HG03159 (cell line): ENCODE measurements around the gene CCDC178.
"Not testable (repeated sequence)": the region's sequence is repeated elsewhere in the genome, so short reads cannot be mapped to it uniquely, and the experiment has no call there.

Source experiments
- ATAC-seq: cut with Tn5 transposase; IDR thresholded peaks from one replicate; pipeline ENCODE4 v1.9.1; 2021; ENCODE audit warnings: mild to moderate bottlenecking, moderate library complexity; ENCODE audit not compliant: unreplicated experiment

Gene CCDC178

GRCh38 chr18:33022370-33022769, 418.2 kb downstream of the CCDC178 start:
- ATAC-seq, result peak; percentile 72

- no peak for ATAC-seq
These were observed 419.6 kb downstream of the CCDC178 start for GRCh38 chr18:33020877-33021276.

GRCh38 chr18:33014060-33014796, 426.3 kb downstream of the CCDC178 start:
- ATAC-seq, result no peak

- ATAC-seq, result no peak
These were observed 430.4 kb downstream of the CCDC178 start for GRCh38 chr18:33010149-33010548.

GRCh38 chr18:32998921-32999320, 441.6 kb downstream of the CCDC178 start:
- ATAC-seq, result no peak

GRCh38 chr18:32998285-32998684, 442.2 kb downstream of the CCDC178 start:
- no peak for ATAC-seq

GRCh38 chr18:32983721-32984120, 456.8 kb downstream of the CCDC178 start:
- ATAC-seq, result no peak

- no peak for ATAC-seq
These were observed 459.6 kb downstream of the CCDC178 start for GRCh38 chr18:32980896-32981295.

GRCh38 chr18:32975501-32975900, 465.0 kb downstream of the CCDC178 start:
- no peak for ATAC-seq

- no peak for ATAC-seq
These were observed 465.4 kb downstream of the CCDC178 start for GRCh38 chr18:32975163-32975436.

GRCh38 chr18:32974421-32975162, 465.9 kb downstream of the CCDC178 start:
- ATAC-seq, result peak; percentile 85

GRCh38 chr18:32968248-32968647, 472.3 kb downstream of the CCDC178 start:
- no peak for ATAC-seq

- ATAC-seq, result no peak
These were observed 474.4 kb downstream of the CCDC178 start for GRCh38 chr18:32966141-32966540.

GRCh38 chr18:32961538-32961937, 479.0 kb downstream of the CCDC178 start:
- no peak for ATAC-seq

- ATAC-seq, result peak; percentile 67
These were observed 481.8 kb downstream of the CCDC178 start for GRCh38 chr18:32958746-32959145.

GRCh38 chr18:32956591-32957315, 483.8 kb downstream of the CCDC178 start:
- ATAC-seq, result no peak

- ATAC-seq, result not testable (repeated sequence)
These were observed 488.2 kb downstream of the CCDC178 start for GRCh38 chr18:32952318-32952717.

GRCh38 chr18:32937597-32937996, 502.9 kb downstream of the CCDC178 start:
- ATAC-seq, result no peak

- no peak for ATAC-seq
These were observed 503.5 kb downstream of the CCDC178 start for GRCh38 chr18:32937066-32937465.

- no peak for ATAC-seq
These were observed 506.3 kb downstream of the CCDC178 start for GRCh38 chr18:32934201-32934600.

GRCh38 chr18:32930695-32931301, 509.7 kb downstream of the CCDC178 start:
- ATAC-seq, result peak; percentile 100
